Right lobe of liver (tissue), 4 donors: ENCODE measurements around the gene PPP1R3C.

Experiments used
- POLR2A ChIP-seq: fragments of 450-650 bp; IDR thresholded peaks from one replicate; pipeline ENCODE4 v1.6.1; 2017; ENCODE audit warnings: antibody characterized with exemption, mild to moderate bottlenecking
- TF ChIP-seq, protein P1 (sequence below), 4 donors: fragments of 200-600 bp in 3 of 4; fragments of 450-650 bp in 1 of 4; IDR thresholded peaks; one replicate each; pipeline versions ENCODE4 v1.5.1 to v1.8.0; 2016 to 2022; ENCODE audit warnings: antibody characterized with exemption in 4 of 4, mild to moderate bottlenecking in 2 of 4
- donor health status: DM: no; HTN: no; CAD: no.
- donor health status: DM: no; HTN: no; CAD: no.
- donor health status: DM: no; HTN: yes; CAD: no.

DNA sequence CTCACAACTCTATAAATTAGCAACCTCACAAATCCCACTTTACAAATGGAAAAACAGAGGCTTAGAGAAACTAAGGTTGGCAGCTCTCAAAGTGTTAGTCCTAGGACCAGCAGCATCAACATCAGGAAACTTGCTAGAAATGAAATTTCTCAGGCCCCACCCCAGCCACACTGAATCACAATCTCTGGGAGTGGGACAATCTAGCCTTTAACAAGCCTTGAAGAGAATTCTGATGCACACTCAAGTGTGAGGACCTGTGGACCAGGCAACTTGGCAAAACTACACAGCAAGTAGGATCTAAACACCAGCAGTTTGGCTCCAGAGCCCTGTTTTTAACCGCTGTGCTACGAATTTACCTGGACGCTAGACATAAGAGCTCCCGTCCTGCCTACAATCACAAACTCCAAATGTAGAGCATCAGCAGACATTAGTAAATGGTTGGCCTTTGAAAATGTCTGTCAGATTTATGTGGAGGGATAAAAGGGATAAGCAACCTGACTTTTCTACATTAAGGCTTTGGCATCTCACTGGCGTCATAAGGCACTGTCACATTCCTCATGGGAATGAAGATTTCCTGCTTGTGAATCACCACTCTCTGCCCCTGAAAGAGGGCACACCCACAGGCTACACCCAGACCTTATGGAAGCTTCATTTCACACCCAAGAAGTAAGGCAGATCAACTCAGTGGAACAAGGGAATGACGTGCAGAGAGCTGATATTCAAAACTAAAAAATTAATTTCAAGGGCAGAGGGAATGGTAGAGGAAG lies 34.5 kb downstream of the PPP1R3C start:
- no peak for TF ChIP-seq POLR2A
- TF ChIP-seq, protein P1, sequence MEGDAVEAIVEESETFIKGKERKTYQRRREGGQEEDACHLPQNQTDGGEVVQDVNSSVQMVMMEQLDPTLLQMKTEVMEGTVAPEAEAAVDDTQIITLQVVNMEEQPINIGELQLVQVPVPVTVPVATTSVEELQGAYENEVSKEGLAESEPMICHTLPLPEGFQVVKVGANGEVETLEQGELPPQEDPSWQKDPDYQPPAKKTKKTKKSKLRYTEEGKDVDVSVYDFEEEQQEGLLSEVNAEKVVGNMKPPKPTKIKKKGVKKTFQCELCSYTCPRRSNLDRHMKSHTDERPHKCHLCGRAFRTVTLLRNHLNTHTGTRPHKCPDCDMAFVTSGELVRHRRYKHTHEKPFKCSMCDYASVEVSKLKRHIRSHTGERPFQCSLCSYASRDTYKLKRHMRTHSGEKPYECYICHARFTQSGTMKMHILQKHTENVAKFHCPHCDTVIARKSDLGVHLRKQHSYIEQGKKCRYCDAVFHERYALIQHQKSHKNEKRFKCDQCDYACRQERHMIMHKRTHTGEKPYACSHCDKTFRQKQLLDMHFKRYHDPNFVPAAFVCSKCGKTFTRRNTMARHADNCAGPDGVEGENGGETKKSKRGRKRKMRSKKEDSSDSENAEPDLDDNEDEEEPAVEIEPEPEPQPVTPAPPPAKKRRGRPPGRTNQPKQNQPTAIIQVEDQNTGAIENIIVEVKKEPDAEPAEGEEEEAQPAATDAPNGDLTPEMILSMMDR (IDR thresholded peaks at IDR 0.05) = no peak
